ENCODE results near the gene FAM118B.

DNA sequence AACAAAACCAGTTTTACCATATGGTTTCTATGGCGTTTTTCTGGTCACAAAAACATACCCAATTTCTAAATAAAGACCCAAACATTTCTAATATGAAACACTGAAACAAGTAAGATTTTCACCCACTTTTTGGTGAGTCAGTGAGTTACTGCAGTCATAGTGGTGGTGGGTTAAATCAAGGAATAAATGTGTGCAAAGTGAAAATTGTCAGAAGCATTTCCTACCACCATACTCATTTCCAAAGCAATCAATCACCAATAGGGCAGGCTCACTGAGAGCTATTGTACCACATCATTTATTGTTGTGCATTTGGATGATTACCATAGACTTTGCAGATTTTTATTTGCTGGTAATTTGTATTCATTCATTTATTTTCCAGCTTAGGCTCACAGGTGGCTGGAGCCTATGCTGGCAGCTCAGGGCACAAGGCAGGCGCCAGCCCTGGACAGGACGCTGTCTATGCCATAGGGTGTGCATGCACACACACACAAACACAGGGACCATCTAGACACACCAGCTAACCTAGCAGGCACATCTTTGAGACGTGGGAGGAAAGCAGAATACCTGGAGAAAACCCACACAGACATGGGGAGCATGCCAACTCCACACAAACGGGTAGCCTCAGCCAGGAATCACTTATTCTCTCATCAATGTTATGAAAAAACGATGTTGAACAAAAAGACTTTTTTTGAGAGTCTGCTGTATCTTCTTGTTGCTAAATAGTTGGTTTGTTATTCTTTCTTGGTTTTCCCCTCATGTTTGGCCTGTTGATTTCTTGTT is 5.1 kb downstream of the FAM118B start:
- TF ChIP-seq, protein P1, sequence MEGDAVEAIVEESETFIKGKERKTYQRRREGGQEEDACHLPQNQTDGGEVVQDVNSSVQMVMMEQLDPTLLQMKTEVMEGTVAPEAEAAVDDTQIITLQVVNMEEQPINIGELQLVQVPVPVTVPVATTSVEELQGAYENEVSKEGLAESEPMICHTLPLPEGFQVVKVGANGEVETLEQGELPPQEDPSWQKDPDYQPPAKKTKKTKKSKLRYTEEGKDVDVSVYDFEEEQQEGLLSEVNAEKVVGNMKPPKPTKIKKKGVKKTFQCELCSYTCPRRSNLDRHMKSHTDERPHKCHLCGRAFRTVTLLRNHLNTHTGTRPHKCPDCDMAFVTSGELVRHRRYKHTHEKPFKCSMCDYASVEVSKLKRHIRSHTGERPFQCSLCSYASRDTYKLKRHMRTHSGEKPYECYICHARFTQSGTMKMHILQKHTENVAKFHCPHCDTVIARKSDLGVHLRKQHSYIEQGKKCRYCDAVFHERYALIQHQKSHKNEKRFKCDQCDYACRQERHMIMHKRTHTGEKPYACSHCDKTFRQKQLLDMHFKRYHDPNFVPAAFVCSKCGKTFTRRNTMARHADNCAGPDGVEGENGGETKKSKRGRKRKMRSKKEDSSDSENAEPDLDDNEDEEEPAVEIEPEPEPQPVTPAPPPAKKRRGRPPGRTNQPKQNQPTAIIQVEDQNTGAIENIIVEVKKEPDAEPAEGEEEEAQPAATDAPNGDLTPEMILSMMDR (IDR thresholded peaks at IDR 0.05; ENCODE audit: insufficient read depth, low read depth, low read length) = no peak
- TF ChIP-seq EZH2 (IDR thresholded peaks at IDR 0.05; ENCODE audit: insufficient read depth, low read length) = no peak

Data from astrocyte (in vitro differentiated cells and primary cell).